CD14-positive monocyte (primary cell): ENCODE data around the gene IFTAP. TPM values are rescaled to one million over a fixed set of nuclear protein-coding genes. Genes with fewer than 3 reads are reported as not detected.
"Not testable (repeated sequence)": the region's sequence is repeated elsewhere in the genome, so short reads cannot be mapped to it uniquely, and the experiment has no call there.

Experiments
- DNase-seq, 3 donors: peaks; one replicate each; pipeline ENCODE4 v3.0.0-alpha.2; 2011 to 2022
- H2AFZ ChIP-seq: 2 replicates; pipeline ENCODE4 v1.6.0; 2012; ENCODE audit warnings: mild to moderate bottlenecking, low read depth, low read length, inconsistent platforms; ENCODE audit not compliant: insufficient read depth, poor library complexity, severe bottlenecking
- H3K27ac ChIP-seq, 2 donors: 1 replicate in 1 of 2; 2 replicates in 1 of 2; pipeline ENCODE4 v1.5.1; 2012 to 2013; ENCODE audit warnings: low read length in 2 of 2, control low read depth in 1 of 2, inconsistent platforms in 1 of 2, low read depth in 1 of 2, mild to moderate bottlenecking in 1 of 2
- H3K27me3 ChIP-seq, 2 donors: one replicate each; pipeline versions ENCODE4 v1.6.0 to v1.6.1; 2011 to 2013; ENCODE audit warnings: low read length in 2 of 2; ENCODE audit not compliant: control insufficient read depth in 2 of 2, insufficient read depth in 2 of 2
- H3K36me3 ChIP-seq, 2 donors: replicated peaks in 1 of 2; 1 replicate in 1 of 2; 2 replicates in 1 of 2; pipeline versions ENCODE4 v1.5.1 to v1.6.1; 2012 to 2013; ENCODE audit warnings: low read length in 2 of 2, control low read depth in 1 of 2, inconsistent platforms in 1 of 2, mild to moderate bottlenecking in 1 of 2; ENCODE audit not compliant: insufficient read depth in 2 of 2, control insufficient read depth in 1 of 2
- H3K4me1 ChIP-seq, 2 donors: 1 replicate in 1 of 2; 2 replicates in 1 of 2; pipeline versions ENCODE4 v1.5.1 to v1.6.1; 2012 to 2013; ENCODE audit warnings: low read length in 2 of 2, control low read depth in 1 of 2, inconsistent platforms in 1 of 2, mild to moderate bottlenecking in 1 of 2, moderate library complexity in 1 of 2; ENCODE audit not compliant: insufficient read depth in 2 of 2, control insufficient read depth in 1 of 2
- H3K4me2 ChIP-seq: replicated peaks from 2 replicates; pipeline ENCODE3; 2012; ENCODE audit warnings: low read length, moderate library complexity, mild to moderate bottlenecking; ENCODE audit not compliant: poor library complexity, severe bottlenecking; ENCODE audit errors: extremely low read depth
- H3K4me3 ChIP-seq, 3 experiments: fragments of 200-600 bp in 1 of 3; sonication (generic) in 1 of 3; replicated peaks in 1 of 3; 1 replicate in 2 of 3; 2 replicates in 1 of 3; pipeline ENCODE4 v1.5.1; 2011 to 2013; ENCODE audit warnings: low read length in 3 of 3, mild to moderate bottlenecking in 3 of 3, control low read depth in 2 of 3, low read depth in 2 of 3, inconsistent platforms in 1 of 3, moderate library complexity in 1 of 3
- H3K79me2 ChIP-seq: 2 replicates; pipeline ENCODE4 v1.6.0; 2012; ENCODE audit warnings: mild to moderate bottlenecking, control low read depth, inconsistent platforms, low read length, moderate library complexity; ENCODE audit not compliant: insufficient read depth
- H3K9ac ChIP-seq: 2 replicates; pipeline ENCODE4 v1.6.0; 2017; ENCODE audit warnings: low read length, mild to moderate bottlenecking; ENCODE audit not compliant: insufficient read depth, poor library complexity, severe bottlenecking
- H3K9me3 ChIP-seq, 2 donors: replicated peaks in 1 of 2; 1 replicate in 1 of 2; 2 replicates in 1 of 2; pipeline versions ENCODE4 v1.5.1 to v1.6.1; 2012 to 2013; ENCODE audit warnings: low read length in 2 of 2, control low read depth in 1 of 2; ENCODE audit not compliant: control insufficient read depth in 1 of 2, insufficient read depth in 1 of 2
- H4K20me1 ChIP-seq: 2 replicates; pipeline ENCODE4 v1.6.0; 2012; ENCODE audit warnings: mild to moderate bottlenecking, low read length, control low read depth, moderate library complexity; ENCODE audit not compliant: insufficient read depth
- H3K27ac Mint-ChIP-seq, 7 donors: one replicate each; pipeline ENCODE4 v1.8.0; 2020; ENCODE audit warnings: mild to moderate bottlenecking in 7 of 7, mixed read lengths in 7 of 7, moderate library complexity in 6 of 7, inconsistent platforms in 2 of 7
- H3K27me3 Mint-ChIP-seq, 3 donors: one replicate each; pipeline ENCODE4 v1.8.0; 2021 to 2022; ENCODE audit warnings: low read depth in 3 of 3, mild to moderate bottlenecking in 3 of 3, mixed read lengths in 3 of 3, moderate library complexity in 3 of 3, inconsistent platforms in 1 of 3
- H3K36me3 Mint-ChIP-seq, 2 donors: one replicate each; pipeline ENCODE4 v1.8.0; 2020; ENCODE audit warnings: mixed read lengths in 2 of 2, inconsistent platforms in 1 of 2, mild to moderate bottlenecking in 1 of 2
- H3K4me1 Mint-ChIP-seq: one replicate; pipeline ENCODE4 v1.8.0; 2020; ENCODE audit warnings: mild to moderate bottlenecking, mixed read lengths
- H3K4me3 Mint-ChIP-seq, 2 donors: one replicate each; pipeline ENCODE4 v1.8.0; 2020; ENCODE audit warnings: mild to moderate bottlenecking in 2 of 2, mixed read lengths in 2 of 2, moderate library complexity in 1 of 2
- H3K9me3 Mint-ChIP-seq, 7 donors: one replicate each; pipeline ENCODE4 v1.8.0; 2020 to 2022; ENCODE audit warnings: mixed read lengths in 7 of 7, mild to moderate bottlenecking in 6 of 7, moderate library complexity in 6 of 7, inconsistent platforms in 2 of 7
- WGBS: methylation state at CpG from one replicate; pipeline ENCODE4 v1.1.5; 2013; ENCODE audit warnings: missing lambda C conversion rate; ENCODE audit not compliant: insufficient coverage; 5-methylcytosine and 5-hydroxymethylcytosine counted together
- intact Hi-C, 2 donors: fragments of 100-400 bp; cut with micrococcal nuclease; formaldehyde crosslinking; loops; one replicate each; pipeline versions ENCODE4 v1.15.0 to v1.15.1; 2023
- polyA minus RNA-seq: library from RNA; depleted of rRNA, polyadenylated mRNA; stranded (reverse); fragments of >200 nt; gene quantifications from 2 replicates; pipeline ENCODE4 v1.2.3, GENCODE V29; 2012
- polyA plus RNA-seq, 3 donors: library from polyadenylated mRNA; depleted of rRNA in 1 of 3; unstranded in 2 of 3; stranded (reverse) in 1 of 3; fragments of 300-500 nt in 2 of 3; fragments of >200 nt in 1 of 3; fragmentation: Illumina TruSeq in 2 of 3; gene quantifications; 1 replicate in 2 of 3; 2 replicates in 1 of 3; pipeline ENCODE4 v1.2.3, GENCODE V29; 2012 to 2021
- total RNA-seq, 12 experiments: library from RNA in 1 of 12; stranded (reverse) in 1 of 12; fragments of 120-200 nt in 1 of 12; gene quantifications; one replicate each; pipeline ENCODE4 v1.2.4 and lab custom pipeline; 2013 to 2026; ENCODE audit warnings: mixed read lengths in 6 of 12, inconsistent platforms in 1 of 12
- TF ChIP-seq, protein P1 (sequence below): fragments of 200-600 bp; IDR thresholded peaks from one replicate; pipeline ENCODE4 v1.8.0; 2022; ENCODE audit warnings: antibody characterized with exemption, mild to moderate bottlenecking

IFTAP gene, protein sequence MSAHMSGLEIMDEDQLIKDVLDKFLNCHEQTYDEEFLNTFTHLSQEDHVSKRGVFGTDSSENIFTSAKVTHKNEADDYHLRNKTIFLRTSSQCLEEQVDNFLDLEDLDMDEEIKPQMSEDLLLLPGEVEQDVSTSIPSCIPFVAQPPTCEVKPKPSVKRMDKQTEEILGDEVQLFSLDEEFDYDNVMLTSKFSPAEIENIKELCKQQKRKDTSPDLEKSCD
- total RNA-seq (2013): 15.9 TPM
- polyA plus RNA-seq: 10 to 100 TPM in 2 of 3 donors, 1 to 10 TPM in 1; 5.0 to 18.7 (median 13.9) TPM
- polyA minus RNA-seq: 2.6 and 3.7 TPM in 2 replicates
- 0.42 to 7.2 (median 3.0) reads per million in 11 experiments for total RNA-seq (lab: John Stamatoyannopoulos, UW)

DNA sequence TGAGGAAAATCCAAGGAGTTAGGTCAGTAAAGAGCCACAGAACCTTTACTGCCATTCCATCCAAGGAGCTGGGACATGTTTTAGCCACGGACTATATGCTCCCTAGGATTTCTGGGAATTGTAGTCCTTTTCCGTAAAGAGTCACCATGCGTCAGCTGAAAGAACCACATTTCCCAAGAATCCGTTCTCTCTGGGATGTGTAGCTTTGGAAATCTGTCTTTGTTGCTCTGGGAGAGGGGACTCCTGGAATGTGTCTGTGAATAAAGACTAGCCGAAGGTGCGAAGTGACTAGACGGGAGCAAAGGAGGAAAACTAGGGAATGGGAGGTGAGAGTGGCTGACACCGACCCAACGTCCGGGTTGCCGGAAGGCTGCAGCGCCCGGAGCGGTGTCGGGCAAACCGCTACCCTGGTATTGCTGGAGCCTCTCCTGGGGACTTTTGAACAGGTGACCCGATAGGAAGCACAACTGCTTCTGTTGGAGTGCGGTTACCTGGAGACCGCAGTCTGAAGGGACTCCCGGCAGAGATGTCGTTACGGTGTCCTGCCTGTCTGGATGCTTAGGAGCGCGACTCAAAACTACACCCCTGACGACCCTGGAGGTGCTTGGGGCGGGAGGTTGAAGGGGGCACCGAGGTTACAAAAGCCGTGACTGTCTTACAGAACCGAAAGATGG, at the start of gene IFTAP:
Gene IFTAP, plus strand, starts transcription at position 187 of the 674 bp plus-strand sequence. CDS start 15,602 bp downstream, outside the sequence.
- Mint-ChIP-seq H3K4me1 (peaks cover 8% of the 10 kb centered on the region), H3K27ac (peak within 1 kb of the TSS; percentile 60 to 93 (median 78)), H3K4me3 (peak within 1 kb of the TSS; percentile 97 to 100), H3K36me3 (no peaks in the 10 kb centered on the region), H3K27me3 (peaks cover 10 to 21% (median 13%) of the 10 kb centered on the region in 3 donors), H3K9me3 (no peaks in the 10 kb centered on the region)
- peak within 1 kb of the TSS; percentile 94 for H3K4me2 ChIP-seq
- H2AFZ ChIP-seq: peak within 1 kb of the TSS; percentile 97
- H3K27ac ChIP-seq: peak within 1 kb of the TSS in 1 of 2 donors; percentile 49
- H3K4me1 ChIP-seq: peaks cover 3 to 9% of the 10 kb centered on the region in 2 donors
- H3K4me3 ChIP-seq: peak within 1 kb of the TSS; percentile 76 to 94 (median 93)
- H3K27me3 ChIP-seq: peaks cover 11 to 12% of the 10 kb centered on the region in 2 donors
- H3K36me3 ChIP-seq: no peaks in the 10 kb centered on the region
- H3K79me2 ChIP-seq: no peaks in the 10 kb centered on the region
- intact Hi-C loops: no loop called here
- H3K9me3 ChIP-seq: no peaks in the 10 kb centered on the region
- H3K9ac ChIP-seq: peak within 1 kb of the TSS; percentile 55
- WGBS: 0% methylated on average over 25 of the region's 29 CpGs
- peak; percentile 60 to 73 (median 61) for DNase-seq
- no peaks in the 10 kb centered on the region for H4K20me1 ChIP-seq
- TF ChIP-seq, protein P1, sequence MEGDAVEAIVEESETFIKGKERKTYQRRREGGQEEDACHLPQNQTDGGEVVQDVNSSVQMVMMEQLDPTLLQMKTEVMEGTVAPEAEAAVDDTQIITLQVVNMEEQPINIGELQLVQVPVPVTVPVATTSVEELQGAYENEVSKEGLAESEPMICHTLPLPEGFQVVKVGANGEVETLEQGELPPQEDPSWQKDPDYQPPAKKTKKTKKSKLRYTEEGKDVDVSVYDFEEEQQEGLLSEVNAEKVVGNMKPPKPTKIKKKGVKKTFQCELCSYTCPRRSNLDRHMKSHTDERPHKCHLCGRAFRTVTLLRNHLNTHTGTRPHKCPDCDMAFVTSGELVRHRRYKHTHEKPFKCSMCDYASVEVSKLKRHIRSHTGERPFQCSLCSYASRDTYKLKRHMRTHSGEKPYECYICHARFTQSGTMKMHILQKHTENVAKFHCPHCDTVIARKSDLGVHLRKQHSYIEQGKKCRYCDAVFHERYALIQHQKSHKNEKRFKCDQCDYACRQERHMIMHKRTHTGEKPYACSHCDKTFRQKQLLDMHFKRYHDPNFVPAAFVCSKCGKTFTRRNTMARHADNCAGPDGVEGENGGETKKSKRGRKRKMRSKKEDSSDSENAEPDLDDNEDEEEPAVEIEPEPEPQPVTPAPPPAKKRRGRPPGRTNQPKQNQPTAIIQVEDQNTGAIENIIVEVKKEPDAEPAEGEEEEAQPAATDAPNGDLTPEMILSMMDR: no peak

DNA sequence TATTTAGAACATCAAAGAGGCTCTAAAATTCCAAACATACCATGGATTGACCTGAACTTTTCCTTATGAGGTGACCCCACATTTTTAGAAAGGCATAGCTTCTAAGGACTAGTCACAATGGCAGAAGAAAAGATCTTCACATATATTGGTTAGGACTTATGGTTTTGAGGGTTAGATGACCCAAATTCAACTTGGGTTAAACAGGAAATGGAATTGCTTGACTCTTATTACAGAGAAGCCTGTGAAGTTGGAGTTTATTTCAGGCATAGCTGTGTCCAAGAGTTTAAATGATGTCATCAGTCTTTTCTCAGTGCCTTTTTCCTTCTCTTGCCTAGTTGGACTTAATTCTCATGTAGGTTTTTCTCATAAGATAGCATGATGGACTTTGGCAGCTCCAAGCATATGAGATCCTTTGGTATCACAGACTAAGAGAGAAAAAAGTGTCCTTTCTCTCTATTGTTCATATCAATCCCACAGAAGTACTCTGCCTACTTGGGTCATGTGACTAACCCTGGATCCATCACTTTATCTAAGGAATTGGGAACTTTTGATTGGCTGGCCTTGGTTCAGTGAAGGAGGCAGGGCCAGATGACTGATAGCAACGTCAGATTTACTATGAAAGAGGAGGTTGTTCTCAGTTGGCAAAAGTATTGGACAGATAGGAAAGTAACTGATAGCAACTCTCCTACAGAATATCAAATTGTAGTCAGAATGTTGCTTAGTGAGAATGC, 43.8 kb upstream of the IFTAP start:
- H2AFZ ChIP-seq: no peak overlapping the region
- H3K27ac Mint-ChIP-seq: no peak overlapping the region
- H3K36me3 ChIP-seq: no peaks in the 10 kb centered on the region
- H3K27me3 Mint-ChIP-seq: peaks cover 0 to 7% (median 0%) of the 10 kb centered on the region in 3 donors
- no peaks in the 10 kb centered on the region for H4K20me1 ChIP-seq
- H3K9ac ChIP-seq: no peak overlapping the region
- intact Hi-C loops: no loop called here
- no peaks in the 10 kb centered on the region for H3K79me2 ChIP-seq
- no peaks in the 10 kb centered on the region for H3K27me3 ChIP-seq
- no peaks in the 10 kb centered on the region for H3K4me1 Mint-ChIP-seq
- H3K4me1 ChIP-seq: no peaks in the 10 kb centered on the region
- H3K36me3 Mint-ChIP-seq: no peaks in the 10 kb centered on the region
- H3K4me2 ChIP-seq: no peak overlapping the region
- WGBS: no CpG with 5 or more reads among the region's 1 CpG
- H3K9me3 Mint-ChIP-seq: peaks cover 0 to 6% (median 2%) of the 10 kb centered on the region in 7 donors
- H3K4me3 Mint-ChIP-seq: no peak overlapping the region
- no peaks in the 10 kb centered on the region for H3K9me3 ChIP-seq
- no peak for DNase-seq
- H3K27ac ChIP-seq: no peak overlapping the region
- no peak overlapping the region for H3K4me3 ChIP-seq
- TF ChIP-seq, protein P1: no peak

DNA sequence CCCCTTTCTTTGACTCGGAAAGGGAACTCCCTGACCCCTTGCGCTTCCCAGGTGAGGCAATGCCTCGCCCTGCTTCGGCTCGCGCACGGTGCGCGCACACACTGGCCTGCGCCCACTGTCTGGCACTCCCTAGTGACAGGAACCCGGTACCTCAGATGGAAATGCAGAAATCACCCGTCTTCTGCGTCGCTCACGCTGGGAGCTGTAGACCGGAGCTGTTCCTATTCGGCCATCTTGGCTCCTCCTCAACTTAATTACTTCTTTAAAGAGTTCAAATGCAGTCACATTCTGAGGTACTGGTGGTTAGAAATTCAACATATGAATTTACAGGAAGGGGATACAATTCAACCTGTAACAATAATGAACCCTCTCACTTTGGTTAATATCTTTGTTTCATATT, 36.9 kb upstream of the IFTAP start:
- H3K36me3 Mint-ChIP-seq, H3K4me3 Mint-ChIP-seq, H3K9ac ChIP-seq, H3K4me1 Mint-ChIP-seq, H3K27me3 ChIP-seq, H2AFZ ChIP-seq, H3K4me1 ChIP-seq, H3K27me3 Mint-ChIP-seq, intact Hi-C loops, H3K27ac Mint-ChIP-seq, H3K4me2 ChIP-seq, H3K27ac ChIP-seq, H4K20me1 ChIP-seq, H3K9me3 ChIP-seq, H3K9me3 Mint-ChIP-seq, DNase-seq, H3K36me3 ChIP-seq, H3K79me2 ChIP-seq, H3K4me3 ChIP-seq: not testable (repeated sequence)
- no CpG with 5 or more reads among the region's 17 CpGs for WGBS
